Measurements from ENCODE around the gene FILIP1L. TPM values are rescaled to one million over a fixed set of nuclear protein-coding genes. Genes with fewer than 3 reads are reported as not detected.

Gene FILIP1L
- total and polyA plus RNA-seq, 2 experiments from 2014 or later, result 0.45 to 0.82 TPM

GRCh38 chr3:99837715-99838114 is 276.6 kb downstream of the FILIP1L start:
- Histone ChIP-seq H3K27ac (no peak overlapping the region), H3K27me3 (no peaks in the 10 kb centered on the region), H3K4me3 (no peak overlapping the region), H3K36me3 (no peaks in the 10 kb centered on the region), H3K4me1 (ENCODE audit: low read depth) (no peaks in the 10 kb centered on the region), H3K9me3 (ENCODE audit: low read depth) (no peaks in the 10 kb centered on the region)
- no peak for TF ChIP-seq CTCF (IDR thresholded peaks at IDR 0.05; ENCODE audit: low read depth, low read length)
- DNase-seq (ENCODE audit: low read depth in 1 of 2, low spot score in 1 of 2), result no peak

- no peak for DNase-seq (ENCODE audit: low read depth in 1 of 2, low spot score in 1 of 2)
- Histone ChIP-seq H3K4me1 (ENCODE audit: low read depth) (no peaks in the 10 kb centered on the region), H3K9me3 (ENCODE audit: low read depth) (no peaks in the 10 kb centered on the region), H3K27ac (no peak overlapping the region), H3K4me3 (no peak overlapping the region), H3K36me3 (no peaks in the 10 kb centered on the region), H3K27me3 (no peaks in the 10 kb centered on the region)
- no peak for TF ChIP-seq CTCF (IDR thresholded peaks at IDR 0.05; ENCODE audit: low read depth, low read length)
These were observed 277.6 kb downstream of the FILIP1L start for GRCh38 chr3:99836681-99837080.

- Histone ChIP-seq H3K27ac (no peak overlapping the region), H3K36me3 (no peaks in the 10 kb centered on the region), H3K4me3 (no peak overlapping the region), H3K27me3 (no peaks in the 10 kb centered on the region), H3K9me3 (ENCODE audit: low read depth) (no peaks in the 10 kb centered on the region), H3K4me1 (ENCODE audit: low read depth) (no peaks in the 10 kb centered on the region)
- DNase-seq (ENCODE audit: low read depth in 1 of 2, low spot score in 1 of 2), result no peak
- no peak for TF ChIP-seq CTCF (IDR thresholded peaks at IDR 0.05; ENCODE audit: low read depth, low read length)
These were observed 279.9 kb downstream of the FILIP1L start for GRCh38 chr3:99834211-99834957.

- H3K27ac ChIP-seq, result no peak overlapping the region
- no peaks in the 10 kb centered on the region for H3K27me3 ChIP-seq
- no peaks in the 10 kb centered on the region for H3K4me1 ChIP-seq (ENCODE audit: low read depth)
- H3K4me3 ChIP-seq, result no peak overlapping the region
- DNase-seq (ENCODE audit: low read depth in 1 of 2, low spot score in 1 of 2), result no peak
- H3K9me3 ChIP-seq (ENCODE audit: low read depth), result no peaks in the 10 kb centered on the region
- no peaks in the 10 kb centered on the region for H3K36me3 ChIP-seq
- no peak for TF ChIP-seq CTCF (IDR thresholded peaks at IDR 0.05; ENCODE audit: low read depth, low read length)
These were observed 280.6 kb downstream of the FILIP1L start for GRCh38 chr3:99833617-99834205.

GRCh38 chr3:99829844-99830243 is 284.5 kb downstream of the FILIP1L start:
- Histone ChIP-seq H3K27ac (no peak overlapping the region), H3K27me3 (no peaks in the 10 kb centered on the region), H3K4me3 (no peak overlapping the region), H3K36me3 (no peaks in the 10 kb centered on the region), H3K9me3 (ENCODE audit: low read depth) (no peaks in the 10 kb centered on the region), H3K4me1 (ENCODE audit: low read depth) (no peaks in the 10 kb centered on the region)
- no peak for DNase-seq (ENCODE audit: low read depth in 1 of 2, low spot score in 1 of 2)
- no peak for TF ChIP-seq CTCF (IDR thresholded peaks at IDR 0.05; ENCODE audit: low read depth, low read length)
